Duodenal mucosa (tissue), 2 donors: Measurements from ENCODE around the gene ZC3H8.

ENCODE experiments used
- H3K27ac ChIP-seq: one replicate; pipeline ENCODE4 v1.7.0; 2013; ENCODE audit warnings: low read depth, low read length
- H3K27me3 ChIP-seq, 2 donors: one replicate each; pipeline ENCODE4 v1.7.0; 2013; ENCODE audit warnings: low read length in 2 of 2, control low read depth in 1 of 2; ENCODE audit not compliant: insufficient read depth in 2 of 2, control insufficient read depth in 1 of 2
- H3K36me3 ChIP-seq, 2 donors: one replicate each; pipeline ENCODE4 v1.7.0; 2013; ENCODE audit warnings: low read length in 2 of 2, control low read depth in 1 of 2; ENCODE audit not compliant: insufficient read depth in 2 of 2, control insufficient read depth in 1 of 2
- H3K4me1 ChIP-seq, 2 donors: one replicate each; pipeline ENCODE4 v1.7.0; 2013; ENCODE audit warnings: low read length in 2 of 2, control low read depth in 1 of 2; ENCODE audit not compliant: insufficient read depth in 2 of 2, control insufficient read depth in 1 of 2
- H3K4me3 ChIP-seq, 2 donors: one replicate each; pipeline ENCODE4 v1.7.0; 2013; ENCODE audit warnings: low read length in 2 of 2, low read depth in 1 of 2
- H3K9ac ChIP-seq, 2 donors: one replicate each; pipeline ENCODE4 v1.7.0; 2013; ENCODE audit warnings: low read length in 2 of 2, low read depth in 1 of 2
- H3K9me3 ChIP-seq, 2 donors: one replicate each; pipeline ENCODE4 v1.7.0; 2013; ENCODE audit warnings: low read length in 2 of 2, control low read depth in 1 of 2; ENCODE audit not compliant: control insufficient read depth in 1 of 2

ZC3H8 gene

GRCh38 chr2:112199188-112199587 is 55.7 kb downstream of the ZC3H8 start:
- Histone ChIP-seq H3K9me3 (peaks cover 3 to 16% of the 10 kb centered on the region in 2 donors), H3K36me3 (no peaks in the 10 kb centered on the region), H3K4me1 (no peaks in the 10 kb centered on the region), H3K4me3 (no peak overlapping the region), H3K27me3 (no peaks in the 10 kb centered on the region), H3K27ac (no peak overlapping the region), H3K9ac (no peak overlapping the region)

- Histone ChIP-seq H3K4me1 (no peaks in the 10 kb centered on the region), H3K9ac (no peak overlapping the region), H3K9me3 (peaks cover 3 to 14% of the 10 kb centered on the region in 2 donors), H3K36me3 (no peaks in the 10 kb centered on the region), H3K27ac (no peak overlapping the region), H3K4me3 (no peak overlapping the region), H3K27me3 (no peaks in the 10 kb centered on the region)
Observed at GRCh38 chr2:112198780-112199179, 56.1 kb downstream of the ZC3H8 start.

- no peaks in the 10 kb centered on the region for H3K4me1 ChIP-seq
- no peak overlapping the region for H3K9ac ChIP-seq
- no peak overlapping the region for H3K27ac ChIP-seq
- H3K4me3 ChIP-seq: no peak overlapping the region
- no peaks in the 10 kb centered on the region for H3K27me3 ChIP-seq
- H3K9me3 ChIP-seq: peaks cover 0 to 4% of the 10 kb centered on the region in 2 donors
- H3K36me3 ChIP-seq: no peaks in the 10 kb centered on the region
Observed at GRCh38 chr2:112197868-112198267, 57.0 kb downstream of the ZC3H8 start.

DNA sequence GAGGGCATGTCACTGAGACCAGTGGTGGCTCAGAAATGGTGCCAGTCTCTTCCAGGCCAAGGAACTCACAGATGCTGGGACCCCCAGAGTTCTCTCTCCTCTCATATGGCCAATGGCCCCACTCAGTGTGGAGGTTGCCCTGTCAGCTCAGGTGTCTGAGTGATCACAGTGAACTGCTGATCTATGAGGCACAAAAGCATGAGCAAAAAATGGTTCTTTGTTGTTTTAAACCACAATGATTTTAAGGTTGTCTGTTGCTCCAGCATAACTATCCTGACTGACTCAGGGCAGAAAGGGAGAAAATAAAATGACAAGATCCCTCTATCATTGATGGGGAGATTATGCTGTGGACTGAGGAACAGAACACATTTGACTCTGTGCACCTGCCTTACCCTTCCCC is 58.9 kb downstream of the ZC3H8 start:
- H3K4me1 ChIP-seq: no peaks in the 10 kb centered on the region

GRCh38 chr2:112195167-112195766 is 59.6 kb downstream of the ZC3H8 start:
- Histone ChIP-seq H3K27ac (no peak overlapping the region), H3K4me3 (no peak overlapping the region), H3K27me3 (no peaks in the 10 kb centered on the region), H3K9ac (no peak overlapping the region), H3K36me3 (no peaks in the 10 kb centered on the region), H3K4me1 (no peaks in the 10 kb centered on the region), H3K9me3 (no peaks in the 10 kb centered on the region)

More for the DNA sequence above, 58.9 kb downstream of the ZC3H8 start:
- H3K4me3 ChIP-seq: no peak overlapping the region
- H3K36me3 ChIP-seq: no peaks in the 10 kb centered on the region
- H3K9me3 ChIP-seq: no peaks in the 10 kb centered on the region
- H3K27me3 ChIP-seq: no peaks in the 10 kb centered on the region
- H3K9ac ChIP-seq: no peak overlapping the region
- no peak overlapping the region for H3K27ac ChIP-seq

DNA sequence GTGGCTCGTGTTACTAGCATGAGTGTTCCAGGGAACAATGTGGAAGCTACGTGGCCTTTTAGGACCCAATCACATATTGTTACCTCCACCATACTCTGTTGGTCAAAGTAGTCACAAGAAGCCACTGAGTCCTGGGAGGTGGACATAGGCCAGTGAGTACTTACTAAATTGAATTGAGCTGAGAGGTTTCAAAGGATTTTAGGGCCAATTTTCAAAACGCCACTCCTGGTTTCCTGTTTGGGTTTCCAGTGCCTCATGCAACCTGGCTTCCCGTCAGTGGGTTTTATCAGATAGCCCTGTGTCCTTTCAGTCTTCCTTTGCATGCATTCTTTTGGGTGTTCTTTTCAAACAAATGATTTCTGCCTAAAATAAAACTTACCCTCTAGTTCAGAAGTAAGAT is 60.4 kb downstream of the ZC3H8 start:
- no peak overlapping the region for H3K9ac ChIP-seq
- no peaks in the 10 kb centered on the region for H3K36me3 ChIP-seq
- H3K27me3 ChIP-seq: no peaks in the 10 kb centered on the region
- H3K4me3 ChIP-seq: no peak overlapping the region
- no peak overlapping the region for H3K27ac ChIP-seq
- no peaks in the 10 kb centered on the region for H3K4me1 ChIP-seq
- no peaks in the 10 kb centered on the region for H3K9me3 ChIP-seq

GRCh38 chr2:112194028-112194427 is 60.8 kb downstream of the ZC3H8 start:
- Histone ChIP-seq H3K9ac (no peak overlapping the region), H3K9me3 (no peaks in the 10 kb centered on the region), H3K27ac (no peak overlapping the region), H3K27me3 (no peaks in the 10 kb centered on the region), H3K4me1 (no peaks in the 10 kb centered on the region), H3K36me3 (no peaks in the 10 kb centered on the region), H3K4me3 (no peak overlapping the region)

- Histone ChIP-seq H3K4me3 (no peak overlapping the region), H3K9me3 (no peaks in the 10 kb centered on the region), H3K4me1 (peaks cover 0 to 3% of the 10 kb centered on the region in 2 donors), H3K27me3 (no peaks in the 10 kb centered on the region), H3K27ac (no peak overlapping the region), H3K9ac (no peak overlapping the region), H3K36me3 (no peaks in the 10 kb centered on the region)
Observed at GRCh38 chr2:112189001-112189556, 65.8 kb downstream of the ZC3H8 start.

- Histone ChIP-seq H3K27ac (no peak overlapping the region), H3K4me3 (no peak overlapping the region), H3K27me3 (peaks cover 0 to 4% of the 10 kb centered on the region in 2 donors), H3K9ac (no peak overlapping the region), H3K9me3 (no peaks in the 10 kb centered on the region), H3K36me3 (no peaks in the 10 kb centered on the region), H3K4me1 (peaks cover 0 to 3% of the 10 kb centered on the region in 2 donors)
Observed at GRCh38 chr2:112187805-112188596, 66.8 kb downstream of the ZC3H8 start.

DNA sequence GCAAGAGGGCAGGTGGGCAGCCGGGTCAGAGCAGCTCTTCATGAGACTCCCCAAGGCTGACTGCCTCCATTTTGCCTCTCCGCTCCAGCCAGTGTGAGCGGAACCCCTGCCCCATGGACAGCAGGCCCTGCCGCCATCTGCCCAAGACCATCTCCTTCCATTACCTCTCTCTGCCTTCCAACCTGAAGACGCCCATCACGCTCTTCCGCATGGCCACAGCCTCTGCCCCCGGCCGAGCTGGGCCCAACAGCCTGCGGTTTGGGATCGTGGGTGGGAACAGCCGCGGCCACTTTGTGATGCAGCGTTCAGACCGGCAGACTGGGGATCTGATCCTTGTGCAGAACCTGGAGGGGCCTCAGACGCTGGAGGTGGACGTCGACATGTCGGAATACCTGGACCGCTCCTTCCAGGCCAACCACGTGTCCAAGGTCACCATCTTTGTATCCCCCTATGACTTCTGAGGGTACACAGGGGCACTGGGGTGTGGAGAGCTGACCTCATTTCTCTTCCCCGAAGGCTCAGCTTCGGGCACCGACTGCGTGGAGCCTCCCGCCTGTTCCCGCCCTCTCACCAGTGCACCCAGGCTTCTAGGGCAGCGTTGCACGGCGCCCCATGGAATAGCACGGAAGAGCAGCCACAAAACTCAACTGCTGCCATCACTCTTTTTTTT is 67.7 kb downstream of the ZC3H8 start:
- Histone ChIP-seq H3K4me1 (peaks cover 0 to 3% of the 10 kb centered on the region in 2 donors), H3K9ac (no peak overlapping the region), H3K27me3 (peaks cover 5 to 12% of the 10 kb centered on the region in 2 donors), H3K9me3 (no peaks in the 10 kb centered on the region), H3K27ac (no peak overlapping the region), H3K36me3 (no peaks in the 10 kb centered on the region), H3K4me3 (no peak overlapping the region)
